HEK293 (cell line): ENCODE results near the gene SEMA3F.

Experiments used
- CTCF ChIA-PET: fragments of 350-600 bp; formaldehyde crosslinking; extraction: SDS; loops from one replicate; lab custom pipeline; 2021; ENCODE audit warnings: antibody characterized with exemption; lab: Yijun Ruan, JAX
- POLR2A ChIA-PET: fragments of 300-600 bp; formaldehyde crosslinking; extraction: SDS; loops from one replicate; lab custom pipeline; 2020; ENCODE audit warnings: antibody characterized with exemption, inconsistent platforms; lab: Yijun Ruan, JAX
- H3K27ac ChIP-seq: fragments of 200-500 bp; sonication (Bioruptor generic); 2 replicates; pipeline ENCODE4 v1.5.1; 2014; ENCODE audit warnings: low read depth, low read length, control low read depth, inconsistent platforms; ENCODE audit errors: extremely low read depth
- H3K36me3 ChIP-seq, 2 experiments: fragments of 200-500 bp in 1 of 2; sonication (Bioruptor generic) in 1 of 2; 1 replicate in 1 of 2; 2 replicates in 1 of 2; pipeline ENCODE4 v1.5.1; 2014 to 2017; ENCODE audit warnings: inconsistent platforms in 2 of 2, low read length in 2 of 2; ENCODE audit not compliant: control insufficient read depth in 2 of 2, insufficient read depth in 1 of 2
- H3K4me1 ChIP-seq: fragments of 200-500 bp; sonication (Bioruptor generic); 2 replicates; pipeline ENCODE4 v1.5.1; 2014; ENCODE audit warnings: mild to moderate bottlenecking, low read length, inconsistent platforms; ENCODE audit not compliant: control insufficient read depth, insufficient read depth
- H3K4me3 ChIP-seq: 2 replicates; pipeline ENCODE4 v1.5.1; 2011; ENCODE audit warnings: low read depth, mild to moderate bottlenecking, control low read depth, low read length, moderate library complexity
- H3K9me3 ChIP-seq: fragments of 200-500 bp; sonication (Bioruptor generic); 2 replicates; pipeline ENCODE4 v1.5.1; 2014; ENCODE audit warnings: low read depth, low read length, inconsistent platforms; ENCODE audit not compliant: control insufficient read depth, insufficient read depth
- SCRT1 ChIP-seq: fragments of 450-650 bp; formaldehyde crosslinking; IDR thresholded peaks from 2 replicates; pipeline ENCODE4 v1.5.1; 2016; ENCODE audit warnings: missing biosample characterization, missing genetic modification characterization, borderline replicate concordance
- YY2 ChIP-seq: fragments of 450-650 bp; formaldehyde crosslinking; IDR thresholded peaks from 2 replicates; pipeline ENCODE4 v1.5.1; 2016; ENCODE audit warnings: missing biosample characterization, missing genetic modification characterization
- ZBTB17 ChIP-seq: fragments of 450-650 bp; formaldehyde crosslinking; IDR thresholded peaks from 2 replicates; pipeline ENCODE4 v1.5.1; 2016; ENCODE audit warnings: missing biosample characterization, missing genetic modification characterization
- ZIC2 ChIP-seq: fragments of 450-650 bp; formaldehyde crosslinking; IDR thresholded peaks from 2 replicates; pipeline ENCODE4 v1.5.1; 2016; ENCODE audit warnings: missing biosample characterization, missing genetic modification characterization
- ZNF157 ChIP-seq: fragments of 450-650 bp; formaldehyde crosslinking; IDR thresholded peaks from 2 replicates; pipeline ENCODE4 v1.5.1; 2016; ENCODE audit warnings: missing biosample characterization, missing genetic modification characterization
- ZNF214 ChIP-seq: fragments of 450-650 bp; formaldehyde crosslinking; IDR thresholded peaks from 2 replicates; pipeline ENCODE4 v1.5.1; 2017; ENCODE audit warnings: missing biosample characterization, mild to moderate bottlenecking, missing genetic modification characterization, borderline replicate concordance
- ZNF404 ChIP-seq: fragments of 450-650 bp; formaldehyde crosslinking; IDR thresholded peaks from 2 replicates; pipeline ENCODE4 v1.5.1; 2017; ENCODE audit warnings: missing biosample characterization, missing genetic modification characterization
- TF ChIP-seq, protein P1 (sequence below): fragments of 450-650 bp; formaldehyde crosslinking; optimal IDR thresholded peaks from 2 replicates; pipeline ENCODE3; 2016; ENCODE audit warnings: missing biosample characterization, mild to moderate bottlenecking, missing genetic modification characterization
- TF ChIP-seq, protein P2 (sequence below): fragments of 450-650 bp; IDR thresholded peaks from 2 replicates; pipeline ENCODE4 v1.5.1; 2018; ENCODE audit warnings: missing biosample characterization, mild to moderate bottlenecking, missing genetic modification characterization
- TF ChIP-seq, protein P3 (sequence below): fragments of 450-650 bp; formaldehyde crosslinking; IDR thresholded peaks from 2 replicates; pipeline ENCODE4 v1.5.1; 2016; ENCODE audit warnings: missing biosample characterization, missing genetic modification characterization

The SEMA3F gene

DNA sequence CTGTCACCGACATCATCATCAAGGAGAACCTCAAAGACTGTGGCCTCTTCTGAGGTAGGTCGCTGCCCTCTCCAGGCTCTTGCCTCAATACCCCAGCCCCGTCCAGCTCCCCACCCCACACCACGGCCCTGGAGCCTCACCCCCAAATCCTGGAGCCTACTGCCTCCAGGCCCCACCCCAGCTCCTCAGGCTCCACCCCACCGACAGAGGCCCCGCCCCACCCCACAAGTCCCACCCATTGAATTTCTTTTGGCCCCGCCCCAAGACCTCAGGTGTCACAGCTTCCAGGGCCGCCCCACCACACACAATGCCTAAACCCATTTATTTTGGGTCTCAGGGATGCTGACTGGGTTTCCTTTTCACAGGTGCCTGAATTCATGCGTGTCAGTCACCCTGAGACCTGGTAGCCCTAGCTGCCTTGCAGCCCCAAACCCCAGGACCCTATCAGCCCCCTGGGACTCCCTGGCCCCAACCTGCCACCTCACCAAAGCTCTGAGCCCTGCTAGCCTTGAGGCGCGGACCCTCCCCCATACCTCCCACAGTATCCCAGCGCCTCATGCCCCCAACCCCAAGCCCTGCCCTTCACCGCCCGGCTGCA is 39.9 kb downstream of the SEMA3F start:
- ChIA-PET CTCF (interaction anchor here (0.6 to 7.7 kb wide), 36 partner anchors 9 to 193 kb away, joined by 3 to 237 read pairs (median 6); partner anchors contain the start of genes GNAI2, LSMEM2, SEMA3B and SLC38A3), POLR2A (interaction anchor here (0.5 to 1.5 kb wide), 8 partner anchors 9 to 1150 kb away, joined by 3 to 7 read pairs (median 4); partner anchors contain the start of genes GNAI2, HYAL3, NAA80 and SLC38A3)
- Histone ChIP-seq H3K4me1 (no peaks in the 10 kb centered on the region), H3K9me3 (no peaks in the 10 kb centered on the region), H3K27ac (no peak overlapping the region), H3K4me3 (no peak overlapping the region), H3K36me3 (no peaks in the 10 kb centered on the region)
- TF ChIP-seq, protein P1, sequence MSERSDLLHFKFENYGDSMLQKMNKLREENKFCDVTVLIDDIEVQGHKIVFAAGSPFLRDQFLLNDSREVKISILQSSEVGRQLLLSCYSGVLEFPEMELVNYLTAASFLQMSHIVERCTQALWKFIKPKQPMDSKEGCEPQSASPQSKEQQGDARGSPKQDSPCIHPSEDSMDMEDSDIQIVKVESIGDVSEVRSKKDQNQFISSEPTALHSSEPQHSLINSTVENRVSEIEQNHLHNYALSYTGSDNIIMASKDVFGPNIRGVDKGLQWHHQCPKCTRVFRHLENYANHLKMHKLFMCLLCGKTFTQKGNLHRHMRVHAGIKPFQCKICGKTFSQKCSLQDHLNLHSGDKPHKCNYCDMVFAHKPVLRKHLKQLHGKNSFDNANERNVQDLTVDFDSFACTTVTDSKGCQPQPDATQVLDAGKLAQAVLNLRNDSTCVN: peak; percentile 14
- TF ChIP-seq, protein P2, sequence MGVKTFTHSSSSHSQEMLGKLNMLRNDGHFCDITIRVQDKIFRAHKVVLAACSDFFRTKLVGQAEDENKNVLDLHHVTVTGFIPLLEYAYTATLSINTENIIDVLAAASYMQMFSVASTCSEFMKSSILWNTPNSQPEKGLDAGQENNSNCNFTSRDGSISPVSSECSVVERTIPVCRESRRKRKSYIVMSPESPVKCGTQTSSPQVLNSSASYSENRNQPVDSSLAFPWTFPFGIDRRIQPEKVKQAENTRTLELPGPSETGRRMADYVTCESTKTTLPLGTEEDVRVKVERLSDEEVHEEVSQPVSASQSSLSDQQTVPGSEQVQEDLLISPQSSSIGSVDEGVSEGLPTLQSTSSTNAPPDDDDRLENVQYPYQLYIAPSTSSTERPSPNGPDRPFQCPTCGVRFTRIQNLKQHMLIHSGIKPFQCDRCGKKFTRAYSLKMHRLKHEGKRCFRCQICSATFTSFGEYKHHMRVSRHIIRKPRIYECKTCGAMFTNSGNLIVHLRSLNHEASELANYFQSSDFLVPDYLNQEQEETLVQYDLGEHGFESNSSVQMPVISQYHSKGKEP: no peak
- 0 out of 2 replicates have a peak, but pooled peaks have one; percentile 3 for TF ChIP-seq ZBTB17 (tag by site-specific recombination)

DNA sequence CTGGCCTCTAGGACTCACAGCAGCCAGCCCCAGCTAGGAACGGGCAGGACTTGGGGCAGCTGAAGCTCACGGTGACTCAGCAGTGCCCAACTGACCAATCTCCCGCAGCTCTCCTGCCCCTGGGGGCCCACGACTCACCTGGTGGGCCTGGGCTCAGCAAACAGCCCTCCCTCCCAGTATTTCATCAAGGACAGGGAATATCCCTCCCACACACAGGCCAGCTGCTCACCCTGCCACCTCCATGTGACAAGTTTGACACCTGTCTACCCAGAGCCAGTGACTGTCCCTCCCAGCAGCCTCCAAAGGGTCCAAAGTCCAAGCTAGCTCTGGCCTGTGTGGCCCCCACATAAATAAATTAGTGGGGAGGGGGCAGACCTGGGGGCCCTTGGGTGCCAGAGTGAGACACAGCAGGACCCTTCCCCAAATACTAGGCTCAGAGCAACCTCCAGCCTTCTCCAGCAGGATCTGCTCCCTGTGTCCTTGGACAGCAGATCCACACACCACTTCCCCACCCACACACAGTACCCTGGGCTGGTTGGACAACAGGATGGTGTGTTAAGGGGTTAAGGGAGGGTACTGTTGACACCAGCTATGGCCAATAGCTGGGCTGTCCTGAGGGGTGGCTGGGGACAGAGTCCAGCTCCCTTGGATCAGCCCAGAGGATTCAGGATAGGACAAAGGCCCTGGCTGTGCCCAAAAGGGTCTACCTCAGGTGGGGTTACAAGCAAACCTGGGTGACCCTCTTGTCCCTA is 40.6 kb downstream of the SEMA3F start:
- H3K4me1 ChIP-seq: no peaks in the 10 kb centered on the region
- H3K9me3 ChIP-seq: no peaks in the 10 kb centered on the region
- H3K4me3 ChIP-seq: no peak overlapping the region
- CTCF ChIA-PET: interaction anchor here (0.9 to 7.7 kb wide), 20 partner anchors 9 to 174 kb away, joined by 3 to 237 read pairs (median 8); partner anchors contain the start of genes GNAI2 and SLC38A3
- H3K27ac ChIP-seq: no peak overlapping the region
- POLR2A ChIA-PET: interaction anchor here (1.1 kb wide), 1 partner anchor 129 kb away, joined by 4 read pairs; no protein-coding TSS in a partner anchor
- TF ChIP-seq ZNF404 (no peak), ZIC2 (tag by site-specific recombination) (peak; percentile 25; the same call in 1 of the 2 replicates)
- no peaks in the 10 kb centered on the region for H3K36me3 ChIP-seq

DNA sequence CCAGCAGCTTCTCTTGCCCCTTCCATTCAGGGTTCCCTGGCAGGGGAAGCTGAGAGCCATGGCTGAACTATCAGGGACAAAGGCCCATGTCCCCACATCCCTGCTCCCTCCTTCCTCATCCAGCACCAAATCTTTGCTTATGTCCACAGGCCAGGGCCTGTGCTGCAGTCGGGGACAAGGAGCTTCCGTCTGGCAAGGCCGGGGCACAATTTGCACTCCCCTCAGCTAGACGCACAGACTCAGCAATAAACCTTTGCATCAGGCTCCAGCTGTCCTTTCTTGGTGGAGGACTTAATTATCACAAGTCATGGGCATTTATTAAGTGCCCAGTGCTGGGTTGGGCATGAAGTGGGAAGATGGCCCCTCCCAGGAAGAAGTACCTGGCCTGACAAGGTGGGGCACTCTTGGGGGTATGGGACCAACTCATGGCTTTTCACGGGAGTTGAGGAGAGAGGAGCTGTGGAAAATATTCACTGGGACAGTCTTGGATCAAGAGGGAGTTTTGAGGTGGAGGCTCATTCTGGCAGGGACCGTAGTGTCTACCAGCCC is 41.2 kb downstream of the SEMA3F start:
- H3K4me1 ChIP-seq: no peaks in the 10 kb centered on the region
- no peaks in the 10 kb centered on the region for H3K36me3 ChIP-seq
- TF ChIP-seq YY2 (tag by site-specific recombination): no peak
- TF ChIP-seq SCRT1: no peak
- TF ChIP-seq, protein P3, sequence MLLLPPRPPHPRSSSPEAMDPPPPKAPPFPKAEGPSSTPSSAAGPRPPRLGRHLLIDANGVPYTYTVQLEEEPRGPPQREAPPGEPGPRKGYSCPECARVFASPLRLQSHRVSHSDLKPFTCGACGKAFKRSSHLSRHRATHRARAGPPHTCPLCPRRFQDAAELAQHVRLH: no peak
- ChIA-PET POLR2A (no interaction called here), CTCF (interaction anchor here (0.6 to 7.7 kb wide), 6 partner anchors 23 to 198 kb away, joined by 3 to 237 read pairs (median 27); no protein-coding TSS in a partner anchor)
- no peak overlapping the region for H3K4me3 ChIP-seq
- no peak overlapping the region for H3K27ac ChIP-seq
- no peaks in the 10 kb centered on the region for H3K9me3 ChIP-seq

DNA sequence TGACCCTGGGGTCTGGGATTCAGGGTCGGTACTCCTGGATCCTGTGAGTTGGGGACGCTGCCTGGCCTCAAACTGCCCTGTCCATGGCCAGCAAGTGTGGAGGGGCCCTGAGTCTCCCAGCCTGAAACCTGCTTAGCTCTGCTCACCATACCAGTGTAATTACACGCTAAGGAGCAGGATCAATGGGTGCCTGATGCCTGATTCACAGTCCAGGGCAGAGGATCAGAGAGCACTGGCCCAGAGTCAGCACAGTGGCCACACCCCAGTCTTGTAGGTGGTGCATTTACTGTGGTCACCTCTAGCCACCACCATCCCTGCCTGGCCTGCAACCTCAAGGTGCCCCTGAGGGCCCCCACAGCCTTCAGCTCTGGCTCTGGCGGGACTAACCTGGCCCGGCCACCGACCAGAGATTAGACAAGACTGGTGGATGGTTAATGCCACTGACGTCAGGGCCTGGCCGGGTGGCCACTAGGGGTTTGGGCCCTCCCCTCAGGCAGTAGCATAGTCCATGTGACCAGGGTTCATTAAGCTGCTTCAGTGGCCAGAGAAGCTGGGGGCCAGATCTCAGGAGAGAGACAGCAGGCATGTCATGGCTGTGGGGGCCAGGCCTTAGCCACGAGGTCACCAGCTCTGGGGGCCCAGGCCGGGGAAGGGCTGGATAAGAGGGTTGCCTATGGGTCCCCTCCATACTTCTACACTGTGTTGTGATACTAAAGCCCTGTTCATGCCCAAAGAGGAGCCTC is 46.6 kb downstream of the SEMA3F start:
- ChIA-PET POLR2A (no interaction called here), CTCF (interaction anchor here (1.1 to 4.4 kb wide), 4 partner anchors 7 to 47 kb away, joined by 3 to 39 read pairs (median 6); no protein-coding TSS in a partner anchor)
- Histone ChIP-seq H3K36me3 (no peaks in the 10 kb centered on the region), H3K4me3 (no peak overlapping the region), H3K9me3 (no peaks in the 10 kb centered on the region), H3K4me1 (no peaks in the 10 kb centered on the region)
- TF ChIP-seq ZNF157 (tag by site-specific recombination) (peak; percentile 79), ZNF214 (tag by site-specific recombination) (no peak)
- TF ChIP-seq, all 188 proteins: peak for 1
- H3K27ac ChIP-seq: no peak overlapping the region
